ENCODE results near the gene EML3.
"Not testable (repeated sequence)": the region's sequence is repeated elsewhere in the genome, so short reads cannot be mapped to it uniquely, and the experiment has no call there.

Gene EML3

GRCh38 chr11:62595124-62595523 lies 17.5 kb downstream of the EML3 start:
- FAIRE-seq: no peak
- no peak for DNase-seq (ENCODE audit: insufficient read length, low spot score)
- TF ChIP-seq CTCF (IDR thresholded peaks at IDR 0.05; ENCODE audit: insufficient read depth, missing control alignments): no peak

- DNase-seq (ENCODE audit: insufficient read length, low spot score): no peak
- FAIRE-seq: no peak
- TF ChIP-seq CTCF (IDR thresholded peaks at IDR 0.05; ENCODE audit: insufficient read depth, missing control alignments): peak; percentile 75
These were observed 19.0 kb downstream of the EML3 start for GRCh38 chr11:62593434-62594044.

- no peak for TF ChIP-seq CTCF (IDR thresholded peaks at IDR 0.05; ENCODE audit: insufficient read depth, missing control alignments)
- no peak for DNase-seq (ENCODE audit: insufficient read length, low spot score)
- no peak for FAIRE-seq
These were observed 19.6 kb downstream of the EML3 start for GRCh38 chr11:62592989-62593421.

GRCh38 chr11:62592146-62592815 lies 20.3 kb downstream of the EML3 start:
- DNase-seq (ENCODE audit: insufficient read length, low spot score) (no peak), FAIRE-seq (no peak)
- no peak for TF ChIP-seq CTCF (IDR thresholded peaks at IDR 0.05; ENCODE audit: insufficient read depth, missing control alignments)

- TF ChIP-seq CTCF (IDR thresholded peaks at IDR 0.05; ENCODE audit: insufficient read depth, missing control alignments): no peak
- FAIRE-seq: peak; percentile 70
These were observed 21.0 kb downstream of the EML3 start, which contains the start of gene TUT1 for GRCh38 chr11:62591448-62592145. TUT1 (minus strand) TSS chr11:62591523; CDS start chr11:62591485, 38 bp downstream.

GRCh38 chr11:62588966-62589637 lies 23.5 kb downstream of the EML3 start:
- FAIRE-seq: no peak
- no peak for DNase-seq (ENCODE audit: insufficient read length, low spot score)
- peak; percentile 31 for TF ChIP-seq CTCF (IDR thresholded peaks at IDR 0.05; ENCODE audit: insufficient read depth, missing control alignments)

More at GRCh38 chr11:62591448-62592145, 21.0 kb downstream of the EML3 start, which contains the start of gene TUT1:
- DNase-seq (ENCODE audit: insufficient read length, low spot score): peak; percentile 75

GRCh38 chr11:62585356-62585755 lies 27.2 kb downstream of the EML3 start:
- DNase-seq (ENCODE audit: insufficient read length, low spot score); FAIRE-seq: not testable (repeated sequence)

GRCh38 chr11:62581735-62582134 lies 30.8 kb downstream of the EML3 start:
- not testable (repeated sequence) for FAIRE-seq; DNase-seq (ENCODE audit: insufficient read length, low spot score)
